SK-N-DZ (cell line): ENCODE measurements around the gene PRR7.

ENCODE experiments used
- DNase-seq: peaks from one replicate; pipeline ENCODE4 v3.0.0-alpha.2; 2015; ENCODE audit warnings: low spot score

PRR7 gene

GRCh38 chr5:177435847-177436536, 10.6 kb upstream of the PRR7 start:
- DNase-seq, result no peak

DNA sequence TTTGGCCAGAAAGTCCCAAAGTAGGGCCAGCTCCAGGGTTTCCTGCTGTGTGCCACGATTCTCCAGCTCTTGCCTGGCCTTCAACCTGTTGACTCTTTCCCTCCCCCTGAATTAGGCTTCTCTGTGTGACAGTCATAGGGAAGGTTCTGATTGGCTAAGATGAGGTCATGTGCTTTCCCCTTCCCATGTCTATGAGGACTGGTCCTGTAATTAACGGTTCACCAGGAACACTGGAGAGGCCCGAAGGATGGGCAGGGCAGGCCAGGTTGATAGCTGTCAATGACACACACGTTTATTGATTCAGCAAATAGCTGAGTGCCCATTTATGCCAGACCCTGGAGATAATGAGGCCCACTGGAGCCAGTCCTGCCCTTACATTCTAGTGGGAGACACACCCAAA, 9.0 kb upstream of the PRR7 start:
- no peak for DNase-seq

GRCh38 chr5:177438468-177438867, 8.1 kb upstream of the PRR7 start:
- no peak for DNase-seq

DNA sequence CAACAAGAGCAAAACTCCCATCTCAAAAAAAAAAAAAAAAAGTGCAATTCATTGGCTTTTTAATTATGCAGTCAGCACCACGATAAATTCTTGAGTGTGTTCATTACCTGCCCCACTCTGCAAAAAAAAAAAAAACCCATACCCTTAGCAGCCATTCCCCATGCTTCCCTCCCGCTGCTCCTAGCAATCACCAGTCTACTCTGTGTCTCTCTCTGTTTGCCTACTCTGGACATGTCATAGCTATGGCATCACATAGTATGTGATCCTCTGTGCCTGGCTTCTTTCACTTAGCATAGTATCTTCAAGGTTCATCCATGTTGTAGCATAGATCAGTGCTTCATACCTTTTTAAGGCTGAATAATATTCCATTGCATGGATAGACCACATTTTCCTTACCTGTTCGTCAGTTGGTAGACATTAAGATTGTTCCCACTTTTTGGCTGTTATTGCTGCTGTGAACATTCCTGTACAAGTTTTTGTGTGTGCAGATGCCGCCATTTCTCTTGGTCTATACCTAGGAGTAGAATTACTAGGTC, 7.0 kb upstream of the PRR7 start:
- no peak for DNase-seq

GRCh38 chr5:177440211-177440989, 6.2 kb upstream of the PRR7 start:
- DNase-seq, result no peak

DNA sequence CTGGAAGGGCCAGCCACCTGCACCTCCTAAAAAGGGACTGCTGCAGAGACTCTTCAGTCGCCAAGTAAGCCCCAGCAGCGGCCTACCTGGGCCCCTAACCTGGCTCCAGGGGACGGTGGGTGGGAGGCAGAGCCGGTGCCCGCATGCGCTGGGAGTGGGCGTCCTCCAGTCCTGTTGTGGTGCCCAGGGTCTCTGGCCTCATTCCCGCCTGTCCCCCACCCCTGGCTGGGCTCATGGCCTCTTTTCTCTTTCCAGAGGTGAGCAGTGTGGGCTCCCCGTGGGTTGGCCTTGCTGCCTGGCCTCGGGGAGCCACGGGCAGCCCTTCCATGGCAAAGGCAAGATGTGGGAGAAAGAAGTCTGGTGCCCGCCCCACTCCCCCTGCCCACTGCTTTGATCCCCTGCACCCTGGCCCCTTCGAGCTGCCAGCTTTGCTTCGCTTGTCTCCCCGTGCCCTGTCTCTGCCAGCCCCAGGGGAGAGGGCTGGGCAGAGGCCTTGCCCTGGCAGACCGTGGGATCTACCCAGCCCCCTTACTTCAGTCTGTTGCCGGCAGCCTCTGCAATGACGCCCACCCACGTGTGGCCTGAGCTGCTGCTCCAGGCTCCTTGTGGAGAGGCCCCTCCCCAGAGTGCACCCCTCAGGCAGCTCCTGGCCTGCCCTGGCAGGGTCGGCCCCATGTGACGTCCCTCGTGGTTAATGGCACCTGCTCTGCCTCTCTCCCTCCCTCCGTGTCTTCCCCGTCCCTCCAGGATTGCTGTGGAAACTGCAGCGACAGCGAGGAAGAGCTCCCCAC, 5.4 kb upstream of the PRR7 start:
- no peak for DNase-seq

DNA sequence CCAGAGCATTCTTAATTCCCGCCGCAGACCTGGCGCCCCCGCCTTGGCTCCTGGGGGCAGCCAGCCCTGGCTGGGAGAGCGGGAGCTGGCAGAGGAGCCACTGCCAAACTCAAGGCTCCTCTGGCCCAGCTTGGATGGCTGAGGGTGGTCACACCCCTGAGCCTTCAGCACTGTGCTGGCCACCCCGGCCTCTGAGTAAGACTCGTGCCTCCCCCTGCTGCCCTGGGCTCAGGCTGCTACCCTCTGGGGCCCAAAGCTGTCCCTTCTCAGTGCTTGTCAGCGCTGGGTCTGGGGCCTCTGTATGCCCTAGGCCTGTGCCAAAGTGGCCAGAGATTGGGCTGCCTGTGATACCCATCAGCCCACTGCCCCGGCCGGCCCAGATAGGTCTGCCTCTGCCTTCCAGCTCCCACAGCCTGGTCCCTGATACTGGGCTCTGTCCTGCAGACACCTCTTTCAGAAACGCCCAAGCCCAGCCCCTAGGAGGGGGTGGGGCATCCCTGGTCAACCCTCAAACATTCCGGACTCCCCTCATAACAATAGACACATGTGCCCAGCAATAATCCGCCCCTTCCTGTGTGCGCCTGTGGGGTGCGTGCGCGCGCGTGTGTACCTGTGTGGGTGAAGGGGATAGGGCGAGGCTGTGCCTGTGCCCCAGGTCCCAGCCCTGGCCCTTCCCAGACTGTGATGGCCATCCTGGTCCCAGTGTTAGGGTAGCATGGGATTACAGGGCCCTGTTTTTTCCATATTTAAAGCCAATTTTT, 4.4 kb upstream of the PRR7 start:
- DNase-seq, result no peak

DNA sequence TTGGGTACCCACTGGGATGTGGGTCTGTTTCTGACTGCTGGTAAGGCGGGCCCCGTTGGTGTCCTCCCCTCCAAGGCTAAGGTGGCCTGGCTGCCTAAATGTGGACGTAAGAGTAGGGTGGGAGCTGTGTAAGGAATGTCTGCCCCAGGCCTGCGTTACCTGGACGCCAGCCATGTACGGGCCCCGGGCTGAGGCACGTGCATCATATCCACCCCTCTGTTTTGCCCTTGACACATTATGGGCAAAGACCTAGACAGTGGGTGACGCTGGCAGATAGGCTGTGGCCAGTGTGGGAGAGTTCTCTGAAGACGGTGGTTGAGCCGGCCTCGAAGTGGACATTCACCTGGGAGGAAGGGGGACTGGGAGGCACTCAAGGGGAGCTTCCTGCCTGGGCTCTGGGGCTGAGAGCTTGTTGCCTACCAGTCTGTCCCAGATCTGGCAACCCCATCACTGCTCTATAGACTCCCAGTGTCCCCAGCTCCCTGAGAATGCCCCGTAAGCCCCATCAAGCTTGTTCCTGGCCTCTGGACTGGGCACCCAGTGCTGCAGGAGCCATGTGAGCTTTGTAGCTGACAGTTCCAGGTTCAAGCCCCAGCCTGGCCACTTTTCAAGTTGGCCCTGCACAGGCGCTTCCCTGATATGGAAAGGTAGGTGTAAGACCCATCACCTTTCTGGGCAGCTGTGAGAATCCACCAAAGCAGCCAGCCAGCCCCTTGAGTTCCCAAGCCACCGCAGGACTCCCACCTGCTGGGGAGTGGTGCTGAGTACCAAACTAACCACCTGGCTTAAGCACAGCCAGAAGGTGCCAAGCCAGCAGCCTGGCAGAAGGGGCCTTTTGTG, 3.2 kb upstream of the PRR7 start:
- no peak for DNase-seq

- DNase-seq, result no peak
Measured at GRCh38 chr5:177444106-177445051, 2.2 kb upstream of the PRR7 start.

GRCh38 chr5:177445052-177445916, 1.3 kb upstream of the PRR7 start:
- DNase-seq, result no peak

DNA sequence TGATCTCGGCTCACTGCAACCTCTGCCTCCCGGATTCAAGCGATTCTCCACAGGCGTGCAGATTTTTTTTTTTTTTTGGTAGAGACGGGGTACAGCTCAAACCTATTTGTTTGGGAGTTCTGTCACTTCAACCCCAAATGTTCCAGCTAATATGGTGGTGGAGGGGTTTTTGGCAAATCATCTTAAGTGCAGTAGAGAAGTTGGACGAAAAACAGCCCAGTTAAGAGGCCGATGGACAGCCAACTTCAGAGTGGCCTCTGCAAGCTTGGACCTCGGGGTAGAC, 756 bp upstream of the PRR7 start:
- DNase-seq, result no peak

- peak; percentile 64 for DNase-seq
Measured at GRCh38 chr5:177447066-177447610, 524 bp downstream of the PRR7 start.

GRCh38 chr5:177447611-177448243, 1.1 kb downstream of the PRR7 start:
- no peak for DNase-seq

DNA sequence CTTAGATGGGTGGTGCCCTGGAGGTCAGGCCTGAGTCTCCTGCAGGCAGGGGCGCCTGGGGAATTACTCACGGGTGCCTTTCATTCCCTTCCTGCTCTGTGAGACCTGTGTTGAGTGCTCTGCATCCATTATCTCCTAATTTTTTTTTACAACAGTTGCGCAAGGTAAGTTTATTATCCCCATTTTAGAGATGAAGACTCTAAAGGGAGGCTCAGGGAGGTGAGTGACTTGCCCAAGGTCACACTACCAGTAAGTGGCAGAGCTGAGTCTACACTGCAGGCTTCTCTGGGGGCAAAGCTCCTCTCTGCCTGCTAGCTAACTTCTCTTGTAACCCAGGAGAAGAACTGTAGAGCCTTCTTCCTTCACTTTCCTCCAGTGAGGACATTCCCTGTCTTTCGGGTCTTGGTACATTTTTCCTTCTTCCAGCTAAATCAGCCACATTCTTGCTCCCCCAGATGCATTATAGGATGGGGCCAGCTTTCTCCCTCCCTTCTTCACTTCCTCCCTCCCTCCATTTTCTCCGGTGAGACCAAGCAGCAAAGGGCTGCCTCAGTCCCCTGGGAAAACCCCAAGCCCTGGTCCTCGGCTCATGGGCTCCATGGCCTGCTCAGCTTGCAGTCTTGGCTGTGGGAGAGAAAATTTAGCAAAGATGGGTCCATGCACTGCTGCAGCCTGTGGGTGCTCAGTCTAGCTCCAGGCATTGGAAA, 1.8 kb downstream of the PRR7 start:
- no peak for DNase-seq

GRCh38 chr5:177449140-177450061, 2.8 kb downstream of the PRR7 start:
- DNase-seq, result no peak
